ENCODE results near the gene NBEAL1.
"Not testable (repeated sequence)": the region's sequence is repeated elsewhere in the genome, so short reads cannot be mapped to it uniquely, and the experiment has no call there.

NBEAL1 gene

GRCh38 chr2:203225423-203226039, 210.9 kb downstream of the NBEAL1 start:
- Histone ChIP-seq H3K9ac (ENCODE audit: low read depth, low read length) (no peak overlapping the region), H3K4me1 (ENCODE audit: insufficient read depth, low read length) (no peaks in the 10 kb centered on the region), H3K4me3 (ENCODE audit: low read length) (no peak overlapping the region), H3K27ac (ENCODE audit: low read depth, low read length) (no peak overlapping the region), H3K27me3 (ENCODE audit: insufficient read depth, low read length) (no peaks in the 10 kb centered on the region), H3K9me3 (ENCODE audit: insufficient read depth, low read depth, low read length) (no peaks in the 10 kb centered on the region), H3K36me3 (ENCODE audit: insufficient read depth, low read length) (no peaks in the 10 kb centered on the region)
- 99% methylated on average over 2 of the region's 2 CpGs for WGBS

GRCh38 chr2:203229674-203230073, 215.0 kb downstream of the NBEAL1 start:
- H3K9ac ChIP-seq (ENCODE audit: low read depth, low read length); H3K27me3 ChIP-seq (ENCODE audit: insufficient read depth, low read length); H3K27ac ChIP-seq (ENCODE audit: low read depth, low read length); H3K36me3 ChIP-seq (ENCODE audit: insufficient read depth, low read length); H3K4me1 ChIP-seq (ENCODE audit: insufficient read depth, low read length); H3K9me3 ChIP-seq (ENCODE audit: insufficient read depth, low read depth, low read length); H3K4me3 ChIP-seq (ENCODE audit: low read length): not testable (repeated sequence)
- WGBS = 97% methylated on average over 2 of the region's 2 CpGs

GRCh38 chr2:203237346-203238238, 222.9 kb downstream of the NBEAL1 start:
- Histone ChIP-seq H3K4me3 (ENCODE audit: low read length) (peak overlapping the region; percentile 81), H3K27me3 (ENCODE audit: insufficient read depth, low read length) (no peaks in the 10 kb centered on the region), H3K27ac (ENCODE audit: low read depth, low read length) (no peak overlapping the region), H3K36me3 (ENCODE audit: insufficient read depth, low read length) (no peaks in the 10 kb centered on the region), H3K9ac (ENCODE audit: low read depth, low read length) (no peak overlapping the region), H3K4me1 (ENCODE audit: insufficient read depth, low read length) (no peaks in the 10 kb centered on the region), H3K9me3 (ENCODE audit: insufficient read depth, low read depth, low read length) (no peaks in the 10 kb centered on the region)
- 95% methylated on average over 16 of the region's 16 CpGs for WGBS

- Histone ChIP-seq H3K36me3 (ENCODE audit: insufficient read depth, low read length) (peaks cover 6% of the 10 kb centered on the region; the same call in 1 of the 2 replicates), H3K27ac (ENCODE audit: low read depth, low read length) (peak overlapping the region; percentile 95), H3K27me3 (ENCODE audit: insufficient read depth, low read length) (no peaks in the 10 kb centered on the region), H3K9ac (ENCODE audit: low read depth, low read length) (peak overlapping the region; percentile 91), H3K4me1 (ENCODE audit: insufficient read depth, low read length) (no peaks in the 10 kb centered on the region), H3K9me3 (ENCODE audit: insufficient read depth, low read depth, low read length) (no peaks in the 10 kb centered on the region), H3K4me3 (ENCODE audit: low read length) (peak overlapping the region; percentile 81)
- 35% methylated on average over 21 of the region's 22 CpGs for WGBS
Measured at GRCh38 chr2:203238292-203238703, 223.6 kb downstream of the NBEAL1 start.

GRCh38 chr2:203238704-203239526, 224.2 kb downstream of the NBEAL1 start, which contains the start of gene CYP20A1:
TSS of gene CYP20A1 (plus strand) at chr2:203239018. CDS start at chr2:203239063, 45 bp downstream.
- Histone ChIP-seq H3K4me3 (ENCODE audit: low read length) (peak within 1 kb of the TSS; percentile 81), H3K27me3 (ENCODE audit: insufficient read depth, low read length) (no peaks in the 10 kb centered on the region), H3K9me3 (ENCODE audit: insufficient read depth, low read depth, low read length) (no peaks in the 10 kb centered on the region), H3K4me1 (ENCODE audit: insufficient read depth, low read length) (no peaks in the 10 kb centered on the region), H3K9ac (ENCODE audit: low read depth, low read length) (peak within 1 kb of the TSS; percentile 91), H3K36me3 (ENCODE audit: insufficient read depth, low read length) (peaks cover 6% of the 10 kb centered on the region; the same call in 1 of the 2 replicates), H3K27ac (ENCODE audit: low read depth, low read length) (peak within 1 kb of the TSS; percentile 95)
- under 1% methylated on average over 80 of the region's 80 CpGs for WGBS

GRCh38 chr2:203240491-203240890, 225.8 kb downstream of the NBEAL1 start:
- WGBS = 93% methylated on average over 5 of the region's 5 CpGs
- H3K36me3 ChIP-seq (ENCODE audit: insufficient read depth, low read length) = peaks cover 6% of the 10 kb centered on the region; the same call in 1 of the 2 replicates
- H3K4me1 ChIP-seq (ENCODE audit: insufficient read depth, low read length) = no peaks in the 10 kb centered on the region
- H3K4me3 ChIP-seq (ENCODE audit: low read length) = peak overlapping the region; percentile 81; the same call in 1 of the 2 replicates
- H3K27ac ChIP-seq (ENCODE audit: low read depth, low read length) = no peak overlapping the region
- H3K27me3 ChIP-seq (ENCODE audit: insufficient read depth, low read length) = no peaks in the 10 kb centered on the region
- H3K9ac ChIP-seq (ENCODE audit: low read depth, low read length) = peak overlapping the region; percentile 91; the same call in 1 of the 2 replicates
- no peaks in the 10 kb centered on the region for H3K9me3 ChIP-seq (ENCODE audit: insufficient read depth, low read depth, low read length)

DNA sequence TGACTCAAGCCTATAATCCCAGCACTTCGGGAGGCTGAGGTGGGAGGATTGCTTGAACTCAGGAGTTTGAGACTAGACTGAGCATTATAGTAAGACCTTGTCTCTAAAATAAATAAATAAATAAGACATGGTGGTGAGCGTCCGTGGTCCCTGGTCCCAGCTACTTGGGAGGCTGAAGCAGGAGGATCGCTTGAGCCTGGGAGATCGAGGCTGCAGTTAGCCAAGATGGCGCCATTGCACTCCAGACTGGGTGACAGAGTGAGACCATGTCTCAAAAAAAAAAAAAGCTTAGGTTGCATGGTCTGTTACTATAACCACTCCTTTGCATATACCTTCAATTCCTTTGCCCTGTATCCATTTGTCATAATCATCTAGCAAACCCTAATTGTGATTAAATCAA, 227.8 kb downstream of the NBEAL1 start:
- WGBS = 98% methylated on average over 6 of the region's 6 CpGs
- peaks cover 20% of the 10 kb centered on the region for H3K36me3 ChIP-seq (ENCODE audit: insufficient read depth, low read length)
- H3K4me3 ChIP-seq (ENCODE audit: low read length) = no peak overlapping the region
- no peaks in the 10 kb centered on the region for H3K9me3 ChIP-seq (ENCODE audit: insufficient read depth, low read depth, low read length)
- H3K27ac ChIP-seq (ENCODE audit: low read depth, low read length) = no peak overlapping the region
- H3K9ac ChIP-seq (ENCODE audit: low read depth, low read length) = no peak overlapping the region
- no peaks in the 10 kb centered on the region for H3K4me1 ChIP-seq (ENCODE audit: insufficient read depth, low read length)
- no peaks in the 10 kb centered on the region for H3K27me3 ChIP-seq (ENCODE audit: insufficient read depth, low read length)

DNA sequence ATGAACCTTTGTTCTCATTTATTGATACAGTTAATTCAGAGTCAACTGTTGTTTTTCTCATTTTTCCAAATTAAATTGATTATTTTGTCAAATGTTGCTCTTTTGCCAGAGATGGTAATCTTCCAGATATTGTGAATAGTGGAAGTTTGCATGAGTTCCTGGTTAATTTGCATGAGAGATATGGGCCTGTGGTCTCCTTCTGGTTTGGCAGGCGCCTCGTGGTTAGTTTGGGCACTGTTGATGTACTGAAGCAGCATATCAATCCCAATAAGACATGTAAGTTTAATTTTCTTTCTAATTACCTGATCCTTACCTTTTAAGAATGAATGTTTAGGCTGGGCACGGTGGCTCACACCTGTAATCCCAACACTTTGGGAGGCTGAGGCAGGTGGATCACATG, 232.0 kb downstream of the NBEAL1 start:
- no peak overlapping the region for H3K9ac ChIP-seq (ENCODE audit: low read depth, low read length)
- H3K4me3 ChIP-seq (ENCODE audit: low read length) = no peak overlapping the region
- H3K4me1 ChIP-seq (ENCODE audit: insufficient read depth, low read length) = no peaks in the 10 kb centered on the region
- H3K9me3 ChIP-seq (ENCODE audit: insufficient read depth, low read depth, low read length) = no peaks in the 10 kb centered on the region
- H3K27ac ChIP-seq (ENCODE audit: low read depth, low read length) = no peak overlapping the region
- no peaks in the 10 kb centered on the region for H3K27me3 ChIP-seq (ENCODE audit: insufficient read depth, low read length)
- 99% methylated on average over 3 of the region's 3 CpGs for WGBS
- peaks cover 36% of the 10 kb centered on the region for H3K36me3 ChIP-seq (ENCODE audit: insufficient read depth, low read length)

DNA sequence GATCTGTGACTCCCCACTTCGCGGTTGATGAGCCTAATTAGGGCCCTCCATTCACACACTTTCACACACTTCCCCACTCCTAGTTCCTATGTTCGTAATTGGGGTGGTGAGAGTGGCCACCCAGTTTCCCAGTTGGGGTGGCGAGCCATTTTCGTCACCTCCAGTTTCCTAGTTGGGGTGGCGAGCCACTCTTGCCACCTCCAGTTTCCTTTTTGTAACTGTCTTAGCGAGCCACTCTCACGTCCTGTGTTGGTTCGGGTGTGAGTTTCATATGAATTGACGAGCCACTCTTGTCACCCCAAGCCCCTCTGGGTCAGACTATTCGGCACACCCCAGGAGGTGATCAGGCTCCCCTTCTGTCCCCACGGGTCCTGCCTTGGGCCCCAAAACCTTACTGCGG, 238.1 kb downstream of the NBEAL1 start:
- Histone ChIP-seq H3K4me3 (ENCODE audit: low read length) (no peak overlapping the region), H3K27ac (ENCODE audit: low read depth, low read length) (no peak overlapping the region), H3K36me3 (ENCODE audit: insufficient read depth, low read length) (peaks cover 53% of the 10 kb centered on the region), H3K27me3 (ENCODE audit: insufficient read depth, low read length) (no peaks in the 10 kb centered on the region), H3K4me1 (ENCODE audit: insufficient read depth, low read length) (no peaks in the 10 kb centered on the region), H3K9ac (ENCODE audit: low read depth, low read length) (no peak overlapping the region), H3K9me3 (ENCODE audit: insufficient read depth, low read depth, low read length) (no peaks in the 10 kb centered on the region)
- 96% methylated on average over 13 of the region's 13 CpGs for WGBS

DNA sequence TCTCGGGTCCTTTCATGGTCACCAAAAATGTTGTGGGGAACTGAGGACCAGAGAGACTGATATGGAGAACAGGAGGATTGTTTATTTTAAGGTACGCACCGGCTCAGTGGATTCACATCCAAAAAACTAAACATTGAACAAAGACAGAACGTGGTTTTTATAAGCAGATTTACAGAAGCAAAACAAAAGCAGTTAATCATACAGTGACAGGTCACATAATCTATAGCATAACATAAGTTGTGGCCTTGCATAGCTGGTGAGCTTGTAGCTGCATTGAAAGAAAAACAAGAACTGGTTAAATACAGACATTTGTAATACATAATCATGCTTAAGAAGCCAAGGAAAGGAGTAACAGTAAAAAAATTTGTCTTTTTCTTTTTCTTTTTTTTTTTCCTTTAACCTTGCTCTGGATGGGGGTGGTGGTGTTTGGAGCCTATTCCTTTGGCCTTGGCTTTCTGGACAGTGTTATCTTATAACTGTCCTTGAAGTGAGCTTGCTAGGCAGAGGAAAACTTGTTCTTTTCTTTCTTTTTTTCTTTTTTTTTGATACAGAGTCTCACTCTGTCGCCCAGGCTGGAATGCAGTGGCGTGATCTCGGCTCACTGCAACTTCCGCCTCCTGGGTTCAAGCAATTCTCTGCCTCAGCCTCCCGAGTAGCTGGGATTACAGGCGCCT, 238.9 kb downstream of the NBEAL1 start:
- H3K27ac ChIP-seq (ENCODE audit: low read depth, low read length); H3K9ac ChIP-seq (ENCODE audit: low read depth, low read length); H3K27me3 ChIP-seq (ENCODE audit: insufficient read depth, low read length); H3K9me3 ChIP-seq (ENCODE audit: insufficient read depth, low read depth, low read length); H3K4me1 ChIP-seq (ENCODE audit: insufficient read depth, low read length); H3K4me3 ChIP-seq (ENCODE audit: low read length): not testable (repeated sequence)
- peaks cover 58% of the 10 kb centered on the region for H3K36me3 ChIP-seq (ENCODE audit: insufficient read depth, low read length)
- WGBS = 93% methylated on average over 10 of the region's 10 CpGs
